ENCODE results near the gene FBN3. TPM values are rescaled to one million over a fixed set of nuclear protein-coding genes. Genes with fewer than 3 reads are reported as not detected.

Gene FBN3
- total RNA-seq, 1 donor, result not detected

- Histone ChIP-seq H3K4me1 (ENCODE audit: insufficient read depth, low read length) (no peaks in the 10 kb centered on the region), H3K4me3 (ENCODE audit: low read length) (no peak overlapping the region), H3K9me3 (ENCODE audit: low read depth, low read length) (no peaks in the 10 kb centered on the region), H3K27me3 (ENCODE audit: insufficient read depth, low read length) (no peaks in the 10 kb centered on the region)
Measured at GRCh38 chr19:8137425-8137824, 12.0 kb downstream of the FBN3 start.

GRCh38 chr19:8135946-8136618, 13.3 kb downstream of the FBN3 start:
- Histone ChIP-seq H3K4me1 (ENCODE audit: insufficient read depth, low read length) (no peaks in the 10 kb centered on the region), H3K4me3 (ENCODE audit: low read length) (no peak overlapping the region), H3K9me3 (ENCODE audit: low read depth, low read length) (no peaks in the 10 kb centered on the region), H3K27me3 (ENCODE audit: insufficient read depth, low read length) (no peaks in the 10 kb centered on the region)

GRCh38 chr19:8132858-8133458, 16.4 kb downstream of the FBN3 start:
- Histone ChIP-seq H3K4me3 (ENCODE audit: low read length) (no peak overlapping the region), H3K27me3 (ENCODE audit: insufficient read depth, low read length) (no peaks in the 10 kb centered on the region), H3K9me3 (ENCODE audit: low read depth, low read length) (no peaks in the 10 kb centered on the region), H3K4me1 (ENCODE audit: insufficient read depth, low read length) (no peaks in the 10 kb centered on the region)

GRCh38 chr19:8131517-8131916, 17.9 kb downstream of the FBN3 start:
- no peak overlapping the region for H3K4me3 ChIP-seq (ENCODE audit: low read length)
- H3K9me3 ChIP-seq (ENCODE audit: low read depth, low read length), result no peaks in the 10 kb centered on the region
- no peaks in the 10 kb centered on the region for H3K27me3 ChIP-seq (ENCODE audit: insufficient read depth, low read length)
- no peaks in the 10 kb centered on the region for H3K4me1 ChIP-seq (ENCODE audit: insufficient read depth, low read length)

- Histone ChIP-seq H3K9me3 (ENCODE audit: low read depth, low read length) (no peaks in the 10 kb centered on the region), H3K27me3 (ENCODE audit: insufficient read depth, low read length) (no peaks in the 10 kb centered on the region), H3K4me3 (ENCODE audit: low read length) (no peak overlapping the region), H3K4me1 (ENCODE audit: insufficient read depth, low read length) (no peaks in the 10 kb centered on the region)
Measured at GRCh38 chr19:8129061-8129618, 20.3 kb downstream of the FBN3 start.

GRCh38 chr19:8128551-8128950, 20.8 kb downstream of the FBN3 start:
- no peaks in the 10 kb centered on the region for H3K9me3 ChIP-seq (ENCODE audit: low read depth, low read length)
- no peaks in the 10 kb centered on the region for H3K27me3 ChIP-seq (ENCODE audit: insufficient read depth, low read length)
- H3K4me3 ChIP-seq (ENCODE audit: low read length), result no peak overlapping the region
- H3K4me1 ChIP-seq (ENCODE audit: insufficient read depth, low read length), result no peaks in the 10 kb centered on the region

- Histone ChIP-seq H3K4me3 (ENCODE audit: low read length) (no peak overlapping the region), H3K27me3 (ENCODE audit: insufficient read depth, low read length) (no peaks in the 10 kb centered on the region), H3K9me3 (ENCODE audit: low read depth, low read length) (no peaks in the 10 kb centered on the region), H3K4me1 (ENCODE audit: insufficient read depth, low read length) (no peaks in the 10 kb centered on the region)
Measured at GRCh38 chr19:8127311-8127710, 22.1 kb downstream of the FBN3 start.

- Histone ChIP-seq H3K4me1 (ENCODE audit: insufficient read depth, low read length) (no peaks in the 10 kb centered on the region), H3K27me3 (ENCODE audit: insufficient read depth, low read length) (no peaks in the 10 kb centered on the region), H3K9me3 (ENCODE audit: low read depth, low read length) (no peaks in the 10 kb centered on the region), H3K4me3 (ENCODE audit: low read length) (no peak overlapping the region)
Measured at GRCh38 chr19:8126511-8126910, 22.9 kb downstream of the FBN3 start.

GRCh38 chr19:8126008-8126407, 23.4 kb downstream of the FBN3 start:
- Histone ChIP-seq H3K4me3 (ENCODE audit: low read length) (no peak overlapping the region), H3K9me3 (ENCODE audit: low read depth, low read length) (no peaks in the 10 kb centered on the region), H3K4me1 (ENCODE audit: insufficient read depth, low read length) (no peaks in the 10 kb centered on the region), H3K27me3 (ENCODE audit: insufficient read depth, low read length) (no peaks in the 10 kb centered on the region)

GRCh38 chr19:8123683-8124082, 25.7 kb downstream of the FBN3 start:
- H3K9me3 ChIP-seq (ENCODE audit: low read depth, low read length), result no peaks in the 10 kb centered on the region
- no peaks in the 10 kb centered on the region for H3K27me3 ChIP-seq (ENCODE audit: insufficient read depth, low read length)
- no peaks in the 10 kb centered on the region for H3K4me1 ChIP-seq (ENCODE audit: insufficient read depth, low read length)
- H3K4me3 ChIP-seq (ENCODE audit: low read length), result no peak overlapping the region

- Histone ChIP-seq H3K9me3 (ENCODE audit: low read depth, low read length) (no peaks in the 10 kb centered on the region), H3K4me1 (ENCODE audit: insufficient read depth, low read length) (no peaks in the 10 kb centered on the region), H3K4me3 (ENCODE audit: low read length) (no peak overlapping the region), H3K27me3 (ENCODE audit: insufficient read depth, low read length) (no peaks in the 10 kb centered on the region)
Measured at GRCh38 chr19:8120636-8121480, 28.5 kb downstream of the FBN3 start.

- H3K4me1 ChIP-seq (ENCODE audit: insufficient read depth, low read length), result no peaks in the 10 kb centered on the region
Measured at GRCh38 chr19:8117991-8118390, 31.4 kb downstream of the FBN3 start.

GRCh38 chr19:8116437-8117293, 32.7 kb downstream of the FBN3 start:
- no peaks in the 10 kb centered on the region for H3K27me3 ChIP-seq (ENCODE audit: insufficient read depth, low read length)
- no peaks in the 10 kb centered on the region for H3K4me1 ChIP-seq (ENCODE audit: insufficient read depth, low read length)
- no peak overlapping the region for H3K4me3 ChIP-seq (ENCODE audit: low read length)
- H3K9me3 ChIP-seq (ENCODE audit: low read depth, low read length), result no peaks in the 10 kb centered on the region

More at GRCh38 chr19:8117991-8118390, 31.4 kb downstream of the FBN3 start:
- Histone ChIP-seq H3K4me3 (ENCODE audit: low read length) (no peak overlapping the region), H3K27me3 (ENCODE audit: insufficient read depth, low read length) (no peaks in the 10 kb centered on the region), H3K9me3 (ENCODE audit: low read depth, low read length) (no peaks in the 10 kb centered on the region)

- Histone ChIP-seq H3K4me1 (ENCODE audit: insufficient read depth, low read length) (no peaks in the 10 kb centered on the region), H3K27me3 (ENCODE audit: insufficient read depth, low read length) (no peaks in the 10 kb centered on the region), H3K9me3 (ENCODE audit: low read depth, low read length) (no peaks in the 10 kb centered on the region), H3K4me3 (ENCODE audit: low read length) (no peak overlapping the region)
Measured at GRCh38 chr19:8115805-8116396, 33.5 kb downstream of the FBN3 start.

Measured in mononuclear cell (primary cell).